GM19455 (cell line): ENCODE results near the gene SEZ6.
A peak's percentile ranks its signal among the peaks of the same experiment; 100 is the strongest.

Source experiments
- ATAC-seq: cut with Tn5 transposase; IDR thresholded peaks from one replicate; pipeline ENCODE4 v1.9.1; 2021; ENCODE audit not compliant: unreplicated experiment

Gene SEZ6

DNA sequence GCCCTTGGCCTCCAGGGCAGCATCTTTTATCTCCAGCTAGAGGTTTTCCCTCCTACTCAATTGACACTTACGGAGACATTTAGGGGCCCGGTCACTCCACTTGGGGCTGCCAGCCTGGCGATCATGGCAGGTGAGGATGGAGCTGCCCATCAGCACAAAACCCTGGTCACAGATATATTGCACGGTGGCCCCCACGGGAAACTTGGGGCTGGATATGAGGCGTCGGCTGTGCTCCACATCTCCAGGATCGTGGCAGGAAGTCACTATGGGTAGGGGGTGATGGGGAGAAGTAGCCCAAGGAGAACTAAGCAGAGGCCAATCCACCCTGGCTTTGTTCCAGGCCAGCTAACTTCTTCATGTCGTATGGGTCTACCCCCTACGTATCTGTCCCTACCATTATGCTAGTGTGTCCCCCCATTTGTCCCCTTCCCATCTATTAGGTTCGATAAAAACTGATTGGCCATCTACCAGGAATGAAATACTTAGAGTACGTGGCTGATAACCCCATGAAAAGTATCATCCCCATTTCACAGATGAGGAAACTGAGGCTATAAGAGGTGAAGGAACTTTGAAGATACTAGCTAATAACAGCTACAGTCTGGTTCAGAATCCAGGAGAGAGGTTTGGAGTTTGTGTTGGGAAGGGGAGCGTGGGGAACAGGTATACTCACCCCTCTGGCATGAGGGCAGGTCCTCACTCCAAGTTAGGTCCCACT is 48.4 kb downstream of the SEZ6 start:
- no peak for ATAC-seq

DNA sequence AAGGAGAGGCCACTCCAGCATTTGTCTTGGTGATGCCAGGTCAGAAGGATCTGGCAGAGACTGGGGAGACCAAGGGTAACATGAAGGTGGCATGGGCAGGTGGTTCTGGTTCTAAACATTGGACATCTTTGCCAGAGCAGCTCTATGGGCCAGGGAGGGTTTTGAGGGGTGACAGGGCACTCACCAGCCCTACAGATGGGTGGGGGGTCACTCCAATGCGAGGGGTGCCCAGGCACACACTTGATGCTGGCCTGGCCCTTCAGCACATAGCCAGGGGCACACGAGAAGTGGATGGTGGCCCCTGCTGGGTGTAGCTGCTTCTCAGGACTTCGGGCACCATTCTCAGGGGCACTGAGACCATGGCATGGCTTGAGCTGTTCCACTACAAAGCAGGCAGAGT is 49.0 kb downstream of the SEZ6 start:
- ATAC-seq: no peak

DNA sequence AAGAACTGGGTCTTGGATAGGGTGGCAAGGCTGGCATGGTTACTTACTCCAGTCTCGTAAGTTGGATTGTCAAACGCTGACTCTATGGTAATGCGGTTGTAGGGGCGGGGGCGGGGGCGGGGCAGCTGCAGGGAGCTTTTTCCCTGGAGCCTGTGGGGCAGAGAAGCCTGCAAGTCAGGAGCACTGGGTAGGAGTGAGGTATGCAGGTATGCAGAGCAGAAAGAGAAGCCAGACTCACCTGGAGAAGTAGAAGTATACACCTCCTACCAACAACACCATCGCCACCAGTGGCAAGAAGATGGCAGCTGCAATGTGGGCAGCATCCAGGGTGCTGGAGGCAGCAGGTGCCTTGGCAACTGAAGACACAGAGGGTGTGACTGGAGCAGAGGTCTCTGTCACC is 49.7 kb downstream of the SEZ6 start:
- no peak for ATAC-seq

DNA sequence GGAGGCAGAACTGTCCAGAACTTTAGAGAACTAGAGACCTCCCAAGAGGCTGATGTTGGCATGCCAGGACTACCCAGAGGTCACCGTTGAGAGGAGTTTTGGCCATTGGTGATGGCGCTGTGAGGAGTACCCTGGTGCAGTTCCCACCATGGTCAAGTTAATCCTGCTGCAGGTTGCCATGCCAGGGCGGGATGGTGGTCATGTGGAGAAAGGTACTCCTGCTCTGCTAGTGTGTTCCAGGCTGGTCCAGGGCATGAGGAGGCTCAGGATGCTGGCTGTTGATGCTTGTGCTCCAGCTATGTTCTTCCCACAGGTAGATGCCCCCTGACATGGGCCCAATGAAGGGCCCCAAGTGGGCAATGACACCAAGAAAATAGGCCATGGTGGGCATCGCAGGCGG is 50.4 kb downstream of the SEZ6 start:
- ATAC-seq: no peak

DNA sequence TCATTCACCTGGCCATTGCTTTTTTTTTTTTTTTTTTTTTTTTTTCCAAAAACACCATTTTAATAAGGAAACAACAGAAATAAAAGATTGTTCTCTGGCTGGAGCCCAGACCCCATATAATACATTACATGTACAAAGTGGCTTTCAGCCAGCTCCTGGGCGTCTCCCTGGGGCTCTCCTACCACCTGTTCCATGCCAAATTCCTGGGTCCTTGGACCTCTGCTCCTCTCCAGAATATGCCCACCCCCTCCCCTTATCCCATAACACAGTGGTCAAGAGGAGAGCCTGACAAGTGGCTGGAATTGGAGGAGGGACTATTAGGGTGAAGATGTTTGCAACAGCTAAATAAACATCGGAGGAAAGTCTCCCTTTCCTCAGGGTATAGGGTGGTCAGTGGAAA is 50.9 kb downstream of the SEZ6 start:
- ATAC-seq: no peak

DNA sequence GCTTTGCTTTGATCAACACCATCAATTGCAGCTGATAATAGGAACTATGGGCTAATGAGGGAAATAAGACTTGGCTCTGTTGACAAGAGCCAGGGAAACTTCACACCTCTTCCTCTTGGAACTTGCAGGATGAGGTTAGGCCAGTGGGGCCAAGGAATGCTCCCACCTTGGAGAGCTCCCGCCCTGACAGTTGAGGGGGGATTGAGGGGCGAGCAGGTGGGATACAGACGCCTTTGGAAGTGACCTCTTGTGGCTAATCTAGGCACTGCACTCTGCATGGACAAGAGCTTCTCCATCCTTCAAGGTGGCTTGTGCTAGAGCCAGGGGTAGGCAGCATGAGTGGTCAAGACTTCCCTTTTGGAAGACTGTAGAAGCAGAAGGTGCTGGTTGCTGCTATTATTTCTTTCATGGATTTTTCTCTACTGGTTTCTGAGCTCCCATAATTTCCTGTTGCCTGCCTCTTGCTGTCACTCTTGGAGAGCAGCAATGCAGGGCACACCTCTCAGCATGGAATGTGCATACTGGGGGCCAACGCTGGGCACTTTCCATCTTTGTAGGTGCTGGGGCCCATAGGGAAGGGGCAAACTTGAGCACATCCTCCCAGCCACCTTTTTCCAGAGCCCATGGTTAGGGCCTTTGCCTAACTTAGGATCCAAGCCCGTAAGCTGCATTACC is 52.3 kb downstream of the SEZ6 start:
- no peak for ATAC-seq

DNA sequence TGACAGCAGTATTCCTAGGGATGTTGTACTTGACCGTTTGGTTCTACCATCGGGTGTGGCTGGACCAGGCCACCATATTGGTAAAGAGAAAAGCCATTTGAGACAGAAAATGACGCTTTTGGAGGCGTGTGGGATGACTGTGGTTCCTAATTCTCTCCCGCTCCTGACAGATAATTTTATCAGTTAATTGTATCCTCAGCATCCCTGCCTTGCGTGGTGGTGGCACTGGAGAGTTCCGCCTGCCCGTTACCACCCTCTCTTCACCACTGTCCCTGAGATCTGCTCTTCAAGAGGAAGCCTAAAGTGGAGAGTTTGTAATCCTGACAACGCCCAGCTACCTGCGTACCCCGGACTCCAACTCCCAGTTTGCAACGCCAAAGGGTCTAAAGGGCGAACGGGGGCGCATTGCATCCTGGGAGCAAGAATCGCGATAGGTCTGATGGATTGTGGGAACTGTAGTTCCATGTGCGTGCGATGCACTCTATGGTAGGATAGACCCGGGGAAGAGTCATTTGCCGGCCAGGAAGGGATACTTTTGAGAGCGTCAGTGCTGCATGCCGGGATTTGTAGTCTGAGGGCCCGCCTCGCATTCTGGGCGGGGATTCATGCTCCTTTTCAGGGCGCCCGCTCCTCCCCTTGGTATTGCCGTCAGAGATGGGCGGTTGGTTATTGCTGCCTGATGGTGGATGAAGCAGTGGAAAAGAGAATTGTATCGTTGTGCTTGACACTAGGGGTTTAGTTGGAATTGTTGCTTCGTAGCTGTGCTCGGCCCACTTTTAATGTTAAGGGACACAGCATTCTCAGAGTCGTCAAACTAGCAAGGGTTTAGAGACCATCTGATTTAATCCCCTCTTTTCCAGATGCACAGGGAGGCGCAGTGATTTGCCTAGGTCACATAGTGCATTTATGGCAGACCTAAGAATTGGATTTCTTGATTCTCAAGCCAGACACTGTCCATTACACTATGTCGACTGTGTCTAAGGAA is 53.5 kb downstream of the SEZ6 start:
- ATAC-seq: peak; percentile 46

DNA sequence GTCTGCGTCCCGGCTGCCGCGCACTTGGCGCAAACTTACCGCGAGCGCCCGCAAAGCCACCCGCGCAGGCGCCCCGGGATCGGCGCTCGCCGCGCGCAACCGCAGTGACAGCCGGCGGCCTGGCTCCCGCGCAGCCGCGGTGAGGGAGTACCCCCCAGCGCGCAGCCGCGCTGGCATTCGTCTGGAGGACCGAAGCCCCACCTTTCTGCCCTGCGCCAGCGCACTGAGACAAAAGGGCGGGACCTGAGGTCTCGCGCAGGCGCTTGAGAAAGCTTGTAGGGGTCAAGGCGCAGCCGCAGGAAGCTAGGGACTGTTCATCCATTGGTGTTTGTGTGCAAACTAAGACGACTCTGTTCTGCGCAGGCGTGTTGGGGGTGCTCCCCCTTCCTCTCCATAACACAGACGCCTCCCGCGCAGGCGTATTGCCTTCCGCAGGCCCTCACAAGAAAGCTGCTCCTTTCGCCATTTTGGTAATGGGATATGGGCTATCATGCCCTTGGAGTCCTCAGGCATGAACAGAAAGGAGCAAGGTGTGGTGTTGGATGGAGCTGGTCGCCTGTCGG is 54.3 kb downstream of the SEZ6 start, which contains the start of gene PHF12:
PHF12 (minus strand) TSS at position 91 of the 563 bp plus-strand sequence. CDS start 558 bp downstream, outside the sequence.
- peak; percentile 58 for ATAC-seq

DNA sequence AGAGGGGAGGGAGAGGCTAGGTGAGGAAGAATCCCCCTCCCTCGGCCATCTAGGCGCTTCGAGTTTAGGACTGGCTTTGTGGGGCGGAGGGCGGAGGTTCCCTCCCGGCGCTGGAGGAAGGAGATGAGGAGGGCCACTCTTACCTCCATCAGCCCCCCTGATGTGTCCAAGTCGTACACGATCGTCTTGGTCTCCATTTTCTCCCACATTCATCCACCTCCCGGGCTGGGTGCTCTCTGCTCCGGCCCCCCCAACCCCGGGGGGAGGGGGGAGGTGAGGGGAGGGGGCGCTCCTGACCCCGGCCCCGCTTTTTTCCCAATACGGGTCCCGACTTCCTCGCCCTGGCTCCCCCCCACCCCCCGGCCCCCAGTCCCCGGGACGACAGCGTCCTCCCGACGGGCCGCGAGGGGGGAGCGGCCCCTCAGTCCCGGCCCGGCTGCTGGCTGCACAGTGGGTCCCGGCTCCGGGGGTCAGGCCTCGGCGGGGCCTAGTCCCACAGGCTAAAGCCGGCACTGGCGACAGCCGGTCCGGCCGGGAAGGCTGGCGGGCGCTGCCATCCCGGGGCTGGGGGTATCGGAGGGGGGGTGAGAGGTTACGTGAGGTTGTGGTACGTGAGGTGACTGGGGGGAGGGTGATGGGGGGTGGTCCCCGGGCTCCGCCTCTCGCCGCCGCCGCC is 54.9 kb downstream of the SEZ6 start:
- ATAC-seq: peak; percentile 0

DNA sequence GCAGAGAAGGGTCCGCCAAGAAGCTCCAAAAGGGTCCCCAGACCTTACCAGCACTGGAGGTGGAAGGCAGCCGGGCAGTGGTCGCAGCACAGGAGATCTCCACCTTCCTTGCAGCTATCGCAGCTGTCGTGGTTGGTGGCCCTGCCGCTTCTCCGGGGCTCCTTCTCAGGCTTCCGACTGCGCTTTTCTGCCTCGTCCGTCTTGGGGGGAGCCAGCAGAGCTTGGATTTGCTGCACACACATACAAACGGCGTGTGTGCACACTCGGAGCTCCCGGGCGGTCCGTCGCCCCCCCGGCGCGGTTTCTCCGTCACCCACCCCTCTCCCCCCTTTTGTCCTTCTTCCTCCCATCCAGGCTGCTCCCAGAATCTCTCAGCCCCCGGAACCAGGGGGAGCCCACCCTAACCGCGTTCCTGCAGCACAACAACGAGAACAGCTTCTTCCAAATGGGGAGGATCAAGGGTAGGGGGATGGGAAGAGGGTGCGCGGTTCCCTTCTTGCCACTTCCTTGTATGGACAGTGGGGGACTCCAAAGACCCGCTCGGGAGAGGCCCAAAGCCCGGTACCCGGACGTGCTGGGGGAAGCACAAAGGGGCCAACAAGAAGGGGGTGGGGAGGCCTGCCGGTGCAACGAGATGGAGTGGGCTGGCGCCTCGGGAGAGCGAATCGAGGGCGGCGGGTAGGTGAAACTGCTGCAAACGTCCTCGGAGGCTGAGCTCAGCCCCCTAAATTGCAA is 55.6 kb downstream of the SEZ6 start:
- ATAC-seq: no peak

DNA sequence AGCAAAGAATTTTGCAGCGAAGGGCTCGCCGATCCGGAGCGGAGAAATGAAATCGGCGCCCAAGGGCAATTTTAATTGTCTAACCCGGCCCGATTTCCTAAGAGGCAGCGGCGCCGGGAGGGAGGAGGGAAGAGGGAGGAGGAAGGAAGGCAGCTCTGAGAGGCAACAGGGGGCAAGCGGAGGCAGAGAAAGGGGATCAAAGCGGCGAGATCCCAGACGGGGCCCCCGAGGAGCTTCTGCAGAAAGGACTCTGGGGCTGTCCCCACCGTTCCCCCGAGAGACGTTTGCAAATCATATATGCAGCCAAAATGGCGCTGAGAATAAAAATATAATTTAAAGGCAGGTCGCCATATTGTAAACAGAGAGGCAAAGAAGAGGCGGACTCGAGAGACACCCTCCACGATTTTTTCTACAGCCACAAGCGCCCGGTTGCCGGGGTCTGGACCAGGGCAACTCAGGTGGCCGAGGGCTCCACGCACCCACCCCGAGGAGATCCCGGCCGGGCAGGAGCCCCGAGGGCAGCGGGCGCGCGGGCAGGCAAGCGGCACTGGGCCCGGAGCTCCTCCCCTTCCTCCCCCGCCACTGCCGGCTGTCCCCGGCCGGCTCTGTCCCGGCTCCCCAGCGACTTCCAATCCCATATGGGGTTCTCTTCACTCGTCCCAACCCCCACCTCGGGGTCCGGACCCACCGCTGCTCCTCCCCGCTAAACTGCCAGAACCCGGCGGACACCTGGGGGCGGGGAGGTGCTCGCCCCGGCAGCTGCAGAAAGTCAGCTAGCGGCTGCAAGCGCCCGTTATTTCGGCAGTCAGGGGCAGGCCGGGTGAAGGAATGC is 56.4 kb downstream of the SEZ6 start:
- ATAC-seq: no peak

DNA sequence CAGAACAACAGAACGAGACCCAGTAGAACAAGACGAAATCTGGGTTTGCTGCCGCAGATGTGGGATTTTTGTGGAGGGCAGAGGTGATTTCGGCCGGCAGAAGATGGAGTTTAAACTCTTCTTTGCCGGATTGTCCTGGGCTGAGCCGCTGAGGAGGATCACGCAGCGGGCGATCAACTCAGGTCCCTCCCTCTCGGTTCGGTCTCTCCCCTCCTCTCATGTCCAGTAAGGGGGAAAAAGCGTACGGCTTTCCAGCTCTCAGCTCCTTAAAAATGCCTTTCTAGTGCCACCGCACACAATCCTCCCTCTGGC is 57.0 kb downstream of the SEZ6 start:
- ATAC-seq: no peak

DNA sequence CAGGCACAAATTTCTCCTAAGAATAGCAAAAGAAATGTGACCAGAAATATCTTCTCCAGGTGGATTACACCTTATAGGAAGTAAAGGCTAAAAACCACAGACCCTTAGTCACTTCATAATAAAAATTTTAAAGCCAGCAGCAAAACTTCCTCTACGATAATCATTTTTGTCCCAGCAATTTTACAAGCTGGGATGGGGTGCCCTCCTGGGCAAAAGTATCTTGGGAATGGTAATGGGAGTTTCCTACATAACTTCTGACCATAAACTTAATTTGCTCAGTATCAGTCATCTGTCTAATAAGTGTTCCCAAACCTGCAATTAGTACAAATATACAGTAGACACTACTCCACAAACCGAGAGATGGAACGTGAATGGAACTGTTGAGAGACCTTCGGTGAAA is 57.5 kb downstream of the SEZ6 start:
- ATAC-seq: no peak

DNA sequence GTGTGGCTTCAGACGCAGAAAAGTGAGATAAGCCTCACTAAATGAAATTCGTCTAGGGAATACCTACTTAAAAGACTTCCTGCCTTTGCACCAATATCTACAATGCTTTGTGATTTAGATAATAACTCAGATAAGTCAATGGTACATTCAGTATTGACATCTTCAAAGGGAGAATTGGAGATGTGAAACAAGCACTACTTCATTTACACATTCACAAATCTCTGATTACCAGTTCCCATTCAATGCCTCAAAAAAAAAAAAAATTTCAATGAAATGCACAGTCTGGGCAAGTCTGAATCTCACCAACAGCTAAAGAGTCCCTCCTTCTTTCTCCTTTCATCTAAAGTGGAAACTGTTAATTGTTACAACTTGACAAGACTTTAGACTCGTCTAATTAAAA is 58.2 kb downstream of the SEZ6 start:
- no peak for ATAC-seq

DNA sequence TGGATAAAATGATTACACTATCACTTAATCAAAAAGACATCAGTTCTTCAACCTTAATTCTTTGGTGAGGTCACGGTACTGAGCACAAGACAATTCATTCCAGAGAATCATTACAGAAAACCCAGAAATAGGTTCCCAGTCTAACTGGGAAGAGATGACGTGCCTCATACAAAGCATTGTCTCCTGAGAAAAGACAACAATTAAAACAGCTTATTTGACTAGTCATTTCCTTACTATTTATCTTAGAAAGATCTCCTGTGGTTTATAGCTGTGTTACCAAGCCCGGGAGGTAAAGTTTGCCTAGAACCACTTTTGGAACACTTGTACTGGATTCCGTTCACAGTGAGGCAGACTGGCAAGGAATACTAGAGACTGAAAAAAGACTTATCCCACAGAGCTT is 59.6 kb downstream of the SEZ6 start:
- ATAC-seq: no peak

DNA sequence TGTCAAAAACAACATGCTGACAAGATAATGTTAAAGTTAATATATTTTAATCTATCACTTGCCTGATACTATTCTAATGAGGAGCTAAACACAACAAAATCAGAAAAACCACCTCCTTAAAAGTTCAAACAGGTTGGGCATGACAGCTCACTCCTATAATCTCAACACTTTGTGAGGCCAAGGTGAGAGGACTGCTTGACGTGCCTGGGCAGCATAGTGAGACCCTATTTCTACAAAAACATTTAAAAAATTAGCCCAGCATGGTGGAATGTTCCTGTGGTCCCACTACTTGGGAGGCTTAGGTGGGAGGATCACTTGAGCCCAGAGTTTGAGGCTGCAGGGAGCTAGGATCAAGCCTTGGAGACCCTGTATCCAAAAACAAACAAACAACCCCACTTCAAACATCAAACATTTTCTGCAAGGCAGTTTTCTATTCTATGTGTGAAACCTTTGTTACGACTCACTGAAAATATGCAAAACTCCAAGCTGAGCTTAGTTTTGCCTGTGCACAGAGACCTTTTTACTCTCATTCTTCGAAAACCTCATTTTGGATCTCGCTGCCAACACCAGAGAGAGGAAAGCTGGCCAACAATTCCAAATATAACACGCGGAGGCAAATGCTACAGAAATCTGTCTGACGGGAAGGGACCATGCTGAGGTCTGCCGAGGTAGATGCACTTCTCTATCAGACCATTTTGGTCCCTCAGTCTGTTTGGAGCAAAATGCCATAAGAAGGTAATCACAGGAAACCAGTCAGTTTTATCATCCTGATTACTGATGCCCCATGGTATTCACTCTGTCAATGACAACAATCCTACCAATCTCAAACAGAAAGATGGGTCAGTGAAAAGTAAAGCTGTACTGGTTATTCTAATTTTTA is 60.7 kb downstream of the SEZ6 start:
- no peak for ATAC-seq

DNA sequence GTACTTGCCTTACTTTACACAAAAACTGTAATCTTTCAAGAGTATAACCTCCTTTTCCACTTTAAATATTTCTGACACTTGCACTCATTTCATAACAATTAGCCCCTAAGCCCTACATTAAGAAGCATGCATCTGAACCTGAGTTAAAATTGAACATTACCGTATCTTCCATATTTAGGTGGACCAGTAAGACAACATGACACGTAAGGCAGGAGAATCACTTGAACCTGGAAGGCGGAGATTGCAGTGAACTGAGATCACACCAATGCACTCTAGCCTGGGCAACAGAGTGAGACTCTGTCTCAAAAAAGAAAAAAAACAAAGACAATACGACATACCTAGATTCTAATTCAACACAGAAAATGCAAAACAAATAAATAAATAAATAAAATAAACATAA is 61.5 kb downstream of the SEZ6 start:
- ATAC-seq: no peak

DNA sequence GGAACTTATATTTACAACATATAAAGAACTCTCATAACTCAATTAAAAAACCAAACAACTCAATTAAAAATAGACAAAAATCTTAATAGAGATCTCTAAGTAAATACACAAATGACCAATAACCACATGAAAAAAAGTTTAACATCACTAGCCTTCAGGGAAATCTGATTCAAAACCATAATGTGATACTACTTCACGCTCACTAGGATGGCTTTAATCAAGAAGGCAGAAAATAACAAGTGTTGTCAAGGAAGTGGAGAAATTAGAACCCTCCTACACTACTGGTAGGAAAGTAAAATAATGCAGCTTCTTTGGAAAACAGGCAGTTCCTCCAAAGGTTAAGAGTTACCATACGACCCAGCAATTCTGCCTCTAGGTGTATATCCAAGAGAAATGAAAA is 62.9 kb downstream of the SEZ6 start:
- no peak for ATAC-seq
